CD4-positive, alpha-beta T cell treated with Interleukin-21 for 1 hour (primary cell): ENCODE results near the gene SASH1.

Experiments used
- DNase-seq: peaks from one replicate; pipeline ENCODE4 v3.0.0-alpha.2; 2020

The SASH1 gene

DNA sequence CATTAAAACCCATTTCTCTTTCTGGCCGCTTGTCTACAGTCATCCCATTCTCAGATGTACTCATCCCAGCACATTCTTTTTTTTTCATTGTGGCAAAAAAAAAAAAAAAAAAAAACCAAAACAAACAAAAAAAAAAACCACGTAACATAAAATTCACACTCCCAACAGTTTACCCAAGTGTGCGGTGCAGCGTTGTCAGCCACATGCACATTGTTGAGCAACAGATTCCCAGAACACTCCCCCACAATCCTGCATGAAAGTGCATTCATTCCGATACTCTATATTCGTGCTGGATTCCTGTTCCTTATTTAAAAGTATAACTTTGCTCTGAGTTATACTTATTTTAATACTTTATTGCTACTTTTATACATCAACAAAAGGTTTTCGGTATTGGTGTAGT is 96.0 kb downstream of the SASH1 start:
- no peak for DNase-seq

GRCh38 chr6:148440016-148440415 is 97.4 kb downstream of the SASH1 start:
- DNase-seq, result no peak

GRCh38 chr6:148440877-148441453 is 98.3 kb downstream of the SASH1 start:
- DNase-seq, result no peak

GRCh38 chr6:148441454-148441911 is 98.8 kb downstream of the SASH1 start:
- no peak for DNase-seq

GRCh38 chr6:148443798-148444560 is 101.3 kb downstream of the SASH1 start:
- DNase-seq, result no peak

- DNase-seq, result no peak
These were observed 102.5 kb downstream of the SASH1 start for GRCh38 chr6:148445116-148445515.

- no peak for DNase-seq
These were observed 103.0 kb downstream of the SASH1 start for GRCh38 chr6:148445620-148446019.

DNA sequence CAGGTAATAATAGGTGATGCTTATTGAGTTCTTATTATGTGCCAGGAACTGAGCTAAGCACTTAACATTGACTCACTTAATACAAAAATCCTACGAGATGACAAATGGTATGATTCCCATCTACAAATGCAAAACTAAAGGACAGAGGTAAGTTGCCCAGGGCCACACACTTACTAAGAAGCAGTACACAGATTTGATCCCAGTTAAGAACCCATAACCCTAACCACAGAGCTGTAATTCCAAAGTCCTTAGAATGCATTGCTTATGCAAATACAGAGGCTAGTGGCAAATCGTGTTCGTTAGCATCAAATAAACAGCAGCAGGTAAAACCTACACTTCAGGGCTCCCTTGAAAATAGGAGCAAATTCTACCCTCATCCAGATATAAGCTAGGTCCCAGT is 104.0 kb downstream of the SASH1 start:
- DNase-seq, result no peak

DNA sequence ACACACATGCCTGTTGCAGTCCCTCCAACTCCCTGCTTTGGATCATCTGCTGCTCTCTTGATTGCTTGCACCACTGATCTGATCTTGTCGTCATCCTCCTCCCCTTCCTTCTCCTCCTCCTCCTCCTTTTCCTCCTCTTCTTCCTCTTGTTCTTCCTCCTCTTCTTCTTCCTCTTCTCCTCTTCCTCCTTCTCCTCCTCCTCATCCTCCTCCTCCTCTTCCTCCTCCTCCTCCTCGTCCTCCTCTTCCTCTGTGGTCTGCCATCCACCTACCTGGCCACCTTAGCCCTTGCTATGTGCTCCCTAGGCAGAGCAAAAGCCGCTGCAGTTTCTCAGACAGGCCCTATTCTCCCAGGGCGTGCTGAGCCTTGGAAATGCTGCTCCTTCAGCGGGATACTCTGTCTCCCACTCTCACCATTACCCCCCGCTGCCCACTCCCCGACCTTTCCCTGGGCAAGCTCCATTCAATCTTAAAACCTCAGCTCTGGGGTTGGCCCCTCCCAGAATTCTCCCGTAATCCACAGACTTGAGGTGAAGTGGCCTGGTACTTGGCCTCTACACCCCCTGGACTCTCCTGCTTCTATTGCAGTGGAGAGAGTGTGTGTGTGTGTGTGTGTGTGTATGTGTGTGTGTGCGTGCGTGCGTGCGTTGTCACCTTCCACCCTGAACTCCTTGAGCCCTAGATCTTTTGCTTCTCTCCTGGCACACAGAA is 105.0 kb downstream of the SASH1 start:
- DNase-seq, result no peak

DNA sequence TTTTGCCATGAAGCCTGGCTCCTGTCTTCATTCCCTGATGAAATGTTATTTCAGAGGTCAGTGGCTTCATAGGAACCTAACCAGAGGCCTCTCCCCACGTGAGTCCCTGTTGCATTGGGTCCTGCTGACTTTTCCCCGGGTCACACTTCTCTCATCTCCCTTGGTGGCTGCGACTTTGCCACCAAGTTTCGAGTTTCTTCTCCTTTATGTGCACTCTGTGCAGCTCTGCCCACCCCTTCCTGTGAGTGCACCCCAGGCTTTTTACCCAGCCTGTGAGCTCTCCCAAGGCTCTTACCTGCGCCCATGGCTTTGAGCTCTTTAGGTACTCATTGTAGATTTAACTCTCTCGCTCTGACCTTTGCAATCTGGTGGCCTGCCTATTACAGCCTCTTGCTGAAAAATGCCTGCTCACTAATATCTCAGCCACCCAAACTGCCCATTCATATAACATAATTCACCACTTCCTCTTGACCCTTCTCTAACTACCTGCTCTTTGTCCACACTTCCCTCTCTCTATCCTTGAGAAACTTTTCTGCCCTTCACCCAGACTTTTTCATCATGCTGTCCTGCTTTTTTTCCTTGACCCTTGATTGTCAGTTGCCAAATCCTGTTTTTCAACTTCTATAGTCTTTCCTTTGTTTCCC is 105.9 kb downstream of the SASH1 start:
- no peak for DNase-seq

DNA sequence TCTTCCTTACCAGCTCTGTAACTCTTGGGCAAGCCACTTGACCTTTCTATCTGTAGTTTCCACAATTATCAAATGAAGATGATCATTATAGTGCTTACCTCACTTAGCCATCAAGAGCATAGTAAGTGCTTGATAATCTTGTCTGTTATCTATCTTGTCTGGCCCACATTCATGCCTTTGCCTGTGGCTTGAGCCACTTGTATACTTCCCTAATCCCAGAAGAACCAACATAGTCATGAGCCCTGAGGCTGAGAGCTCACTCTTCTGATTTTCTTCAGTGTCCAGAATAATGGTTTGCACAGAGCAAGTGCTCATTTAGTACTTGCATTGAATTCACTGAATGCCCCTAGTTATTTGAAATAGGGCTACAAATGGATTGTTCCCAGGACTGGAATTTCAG is 108.2 kb downstream of the SASH1 start:
- DNase-seq, result no peak

DNA sequence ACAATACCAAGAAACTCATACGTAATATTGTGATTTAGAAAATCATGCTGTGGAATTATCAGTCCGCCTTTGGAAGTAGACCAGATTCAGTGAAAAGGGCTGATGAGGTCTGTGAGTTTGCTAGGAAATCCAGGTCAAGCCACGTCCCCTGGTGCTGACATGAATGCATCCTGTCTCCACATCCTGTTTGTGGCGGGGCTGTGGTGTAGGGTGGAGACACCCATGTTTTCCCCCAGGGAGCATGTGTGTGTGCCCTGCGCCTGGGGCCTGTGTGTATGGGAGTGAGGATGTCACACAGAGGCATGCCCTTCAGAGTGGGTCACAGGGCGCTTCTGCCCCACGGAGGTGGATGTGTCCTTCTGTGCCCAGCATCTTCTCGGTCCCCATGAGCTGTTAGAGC is 109.1 kb downstream of the SASH1 start:
- peak; percentile 31 for DNase-seq

GRCh38 chr6:148452876-148453275 is 110.2 kb downstream of the SASH1 start:
- DNase-seq, result no peak

- no peak for DNase-seq
These were observed 111.3 kb downstream of the SASH1 start for GRCh38 chr6:148453906-148454305.

DNA sequence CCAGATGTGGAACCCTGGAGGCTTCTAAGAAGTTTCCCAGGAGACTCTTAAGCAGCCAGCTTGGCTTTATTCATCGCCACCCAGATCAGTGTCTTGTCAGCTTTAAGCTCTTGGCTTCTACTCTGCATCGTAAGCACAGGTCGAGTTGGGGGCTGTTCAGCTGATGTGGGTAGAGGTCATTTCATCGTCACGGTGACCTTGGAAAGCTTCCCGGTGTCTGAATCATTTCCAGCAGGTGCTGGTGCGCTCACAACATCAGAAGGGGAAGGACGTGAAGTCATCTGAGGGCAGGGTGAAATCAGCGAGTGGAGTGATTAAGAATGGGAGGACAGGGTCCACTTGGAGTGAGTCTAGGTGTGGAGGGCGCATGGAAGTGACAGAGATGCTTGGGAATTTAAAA is 112.6 kb downstream of the SASH1 start:
- DNase-seq, result no peak

DNA sequence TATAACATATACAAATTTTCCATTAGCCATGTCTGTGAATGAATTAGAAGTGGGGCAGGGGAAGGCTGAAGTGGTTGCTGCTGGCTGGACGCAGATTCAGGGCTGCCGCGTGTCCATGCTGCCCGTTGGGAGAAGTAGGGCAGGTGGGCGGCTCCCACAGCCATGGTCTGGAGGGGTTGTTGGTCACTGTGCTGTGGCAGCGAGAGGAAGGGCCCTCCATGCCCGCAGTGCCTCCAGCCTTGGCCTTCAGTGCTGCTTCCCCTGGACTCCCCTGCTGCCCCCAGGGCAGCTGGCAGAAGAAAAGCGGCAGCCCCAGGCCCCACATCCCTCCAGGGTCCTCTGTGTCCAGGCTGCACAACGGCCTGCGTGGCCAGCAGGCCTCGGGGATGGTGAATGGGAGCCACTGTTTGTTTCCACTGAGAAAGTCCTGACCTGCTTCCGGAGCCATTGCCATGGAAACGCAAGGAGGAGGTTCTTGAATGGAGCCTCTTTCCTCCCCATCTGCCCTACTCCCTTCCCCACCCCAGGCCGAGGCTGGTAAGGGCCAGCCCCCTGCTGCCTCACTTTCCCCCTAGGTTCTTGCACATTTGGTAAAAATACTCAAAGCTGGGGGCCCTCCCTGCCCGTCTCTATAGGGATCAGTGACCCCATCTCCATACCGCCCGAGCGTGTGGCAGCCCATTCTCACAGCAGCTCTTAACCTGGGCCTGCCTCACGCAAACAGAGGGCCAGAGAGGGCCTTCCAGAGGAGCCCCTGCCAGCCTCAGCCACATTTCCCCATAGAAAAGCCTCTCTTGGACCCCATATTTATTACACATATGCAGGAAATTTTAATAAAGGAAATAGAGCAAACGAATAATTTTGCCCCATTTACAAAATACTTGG is 113.3 kb downstream of the SASH1 start:
- no peak for DNase-seq

GRCh38 chr6:148457137-148457842 is 114.7 kb downstream of the SASH1 start:
- DNase-seq, result no peak

DNA sequence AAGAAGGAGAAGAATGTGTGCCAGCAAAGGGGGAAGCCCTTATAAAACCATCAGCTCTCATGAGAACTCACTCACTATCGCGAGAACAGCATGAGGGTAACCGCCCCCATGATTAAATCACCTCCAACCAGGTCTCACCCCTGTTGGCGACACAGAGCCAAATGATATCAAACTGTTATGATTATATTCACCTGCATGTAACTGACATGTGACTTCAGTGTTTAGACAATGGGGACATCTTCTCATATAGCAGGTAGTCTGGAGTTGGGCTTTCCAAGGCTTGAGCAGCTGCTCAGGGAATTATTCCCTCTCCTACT is 115.2 kb downstream of the SASH1 start:
- DNase-seq, result no peak

- DNase-seq, result no peak
These were observed 116.6 kb downstream of the SASH1 start for GRCh38 chr6:148459238-148459637.

DNA sequence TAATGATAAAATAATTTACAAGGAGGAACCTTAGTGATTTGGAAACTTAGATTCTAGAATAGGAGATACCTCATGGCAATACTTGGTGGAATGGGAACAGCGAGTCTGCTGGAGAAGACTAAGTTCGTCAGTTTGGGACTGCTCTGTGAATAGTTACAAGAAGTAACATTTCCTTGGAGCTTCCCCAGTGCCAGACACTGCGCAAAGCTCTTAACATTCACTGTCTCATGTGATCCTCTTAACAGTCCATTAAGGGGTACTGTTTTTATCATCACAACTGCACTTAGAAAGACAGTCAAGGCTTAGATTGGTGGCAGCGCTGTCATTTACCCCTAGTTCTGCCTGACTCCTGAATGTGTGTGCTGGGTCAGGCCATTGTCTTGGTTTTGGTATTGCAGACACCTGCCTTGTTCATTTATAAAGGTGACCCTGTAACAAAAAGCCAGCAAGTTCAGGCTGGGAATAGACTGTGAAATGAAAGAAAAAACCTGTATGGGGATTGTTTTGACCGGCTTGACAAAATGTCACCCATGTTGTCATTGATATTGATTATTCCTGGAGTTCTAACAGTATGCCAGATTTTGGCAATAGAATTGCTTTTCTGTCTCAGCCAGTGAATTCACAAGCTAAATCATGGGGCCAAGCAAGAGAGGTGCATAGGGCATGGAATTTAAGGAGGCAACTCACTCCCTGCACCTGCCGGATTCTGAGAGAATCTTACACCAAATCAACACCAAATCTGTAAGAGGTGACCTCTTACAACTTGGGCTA is 118.4 kb downstream of the SASH1 start:
- DNase-seq, result no peak

- no peak for DNase-seq
These were observed 119.4 kb downstream of the SASH1 start for GRCh38 chr6:148461986-148462577.
